DOHH2 (cell line): ENCODE results near the gene TRAF6.

Experiments used
- H3F3A ChIP-seq: fragments of 200-600 bp; sonication (generic), shearing (Covaris generic); 2 replicates; pipeline ENCODE4 v1.6.0; 2016; ENCODE audit warnings: antibody characterized with exemption, mild to moderate bottlenecking; ENCODE audit not compliant: control insufficient read depth, insufficient read depth
- H3K27ac ChIP-seq: fragments of 200-600 bp; sonication (generic); 2 replicates; pipeline ENCODE4 v1.5.1; 2014; ENCODE audit warnings: low read depth, mild to moderate bottlenecking, low read length, moderate library complexity
- H3K27me3 ChIP-seq: fragments of 200-600 bp; sonication (generic); 2 replicates; pipeline ENCODE4 v1.6.1; 2014; ENCODE audit warnings: mild to moderate bottlenecking, low read length, mixed read lengths; ENCODE audit not compliant: control insufficient read depth
- H3K36me3 ChIP-seq: fragments of 200-600 bp; sonication (generic); 2 replicates; pipeline ENCODE4 v1.6.1; 2014; ENCODE audit warnings: mild to moderate bottlenecking, low read length, moderate library complexity, mixed read lengths; ENCODE audit not compliant: control insufficient read depth
- H3K4me1 ChIP-seq: fragments of 200-600 bp; sonication (generic); 2 replicates; pipeline ENCODE4 v1.6.1; 2014; ENCODE audit warnings: mild to moderate bottlenecking, low read length, mixed read lengths; ENCODE audit not compliant: control insufficient read depth
- H3K4me2 ChIP-seq: fragments of 200-600 bp; sonication (generic); 2 replicates; pipeline ENCODE4 v1.6.0; 2014; ENCODE audit warnings: mild to moderate bottlenecking, low read length, moderate library complexity
- H3K4me3 ChIP-seq: fragments of 200-600 bp; sonication (generic); 2 replicates; pipeline ENCODE4 v1.5.1; 2014; ENCODE audit warnings: mild to moderate bottlenecking, low read length, mixed read lengths
- H3K79me2 ChIP-seq: fragments of 200-600 bp; sonication (generic); 2 replicates; pipeline ENCODE4 v1.6.1; 2014; ENCODE audit warnings: mild to moderate bottlenecking, low read length, mixed read lengths; ENCODE audit not compliant: control insufficient read depth
- H3K9me2 ChIP-seq: fragments of 200-600 bp; sonication (generic); replicated peaks from 2 replicates; pipeline ENCODE4 v1.6.1; 2014; ENCODE audit warnings: mild to moderate bottlenecking, low read length, mixed read lengths; ENCODE audit not compliant: control insufficient read depth
- H3K9me3 ChIP-seq: fragments of 200-600 bp; sonication (generic); 2 replicates; pipeline ENCODE4 v1.6.1; 2014; ENCODE audit warnings: antibody characterized with exemption, low read length, mixed read lengths; ENCODE audit not compliant: control insufficient read depth, insufficient read depth
- H4K20me1 ChIP-seq: fragments of 200-600 bp; sonication (generic); 2 replicates; pipeline ENCODE4 v1.6.0; 2014; ENCODE audit warnings: low read depth, mild to moderate bottlenecking, antibody characterized with exemption, low read length, moderate library complexity; ENCODE audit not compliant: control insufficient read depth, insufficient read depth
- CTCF ChIP-seq: fragments of 200-600 bp; sonication (generic); IDR thresholded peaks from one replicate; pipeline ENCODE4 v1.5.1; 2014; ENCODE audit warnings: antibody characterized with exemption, mild to moderate bottlenecking, low read depth, low read length; ENCODE audit not compliant: poor library complexity, severe bottlenecking
- EZH2phosphoT487 ChIP-seq: fragments of 200-600 bp; sonication (generic); IDR thresholded peaks from 2 replicates; pipeline ENCODE4 v1.6.1; 2017; ENCODE audit warnings: borderline replicate concordance, mild to moderate bottlenecking, antibody characterized with exemption, low read length, moderate library complexity, mixed read lengths

Gene TRAF6

GRCh38 chr11:36467916-36468315 is 42.2 kb downstream of the TRAF6 start:
- Histone ChIP-seq H3K9me3 (no peaks in the 10 kb centered on the region), H3K4me2 (no peak overlapping the region), H3K27ac (no peak overlapping the region), H3K79me2 (no peaks in the 10 kb centered on the region), H4K20me1 (no peaks in the 10 kb centered on the region), H3F3A (no peaks in the 10 kb centered on the region), H3K4me1 (no peaks in the 10 kb centered on the region), H3K36me3 (no peaks in the 10 kb centered on the region), H3K4me3 (no peak overlapping the region), H3K27me3 (peaks cover 8% of the 10 kb centered on the region; the same call in 1 of the 2 replicates), H3K9me2 (no peaks in the 10 kb centered on the region)
- TF ChIP-seq CTCF (no peak), EZH2phosphoT487 (no peak)

DNA sequence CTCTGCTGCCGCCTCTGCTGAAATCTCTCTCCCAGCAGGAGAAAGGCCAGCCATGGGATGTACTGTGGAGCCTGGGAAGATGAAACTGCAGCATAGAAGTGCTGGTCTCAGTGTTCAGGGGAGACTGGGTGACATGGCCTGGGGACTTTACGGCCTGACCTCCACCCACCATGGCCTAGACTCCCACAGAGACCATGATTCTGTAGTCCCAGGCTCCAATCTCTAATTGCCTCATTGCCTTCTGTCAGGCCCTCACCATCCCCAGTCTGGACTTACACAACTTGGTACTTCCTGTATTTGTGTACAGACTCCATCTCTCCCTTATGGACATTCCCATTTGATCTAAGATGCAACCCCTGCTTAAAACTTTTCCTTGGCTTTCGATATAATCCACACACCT is 43.1 kb downstream of the TRAF6 start:
- H4K20me1 ChIP-seq, result no peaks in the 10 kb centered on the region
- no peaks in the 10 kb centered on the region for H3K36me3 ChIP-seq
- no peak for TF ChIP-seq EZH2phosphoT487
- no peak for TF ChIP-seq CTCF
- H3K79me2 ChIP-seq, result no peaks in the 10 kb centered on the region
- no peaks in the 10 kb centered on the region for H3K9me3 ChIP-seq
- no peaks in the 10 kb centered on the region for H3K4me1 ChIP-seq
- no peak overlapping the region for H3K4me3 ChIP-seq
- H3K27ac ChIP-seq, result no peak overlapping the region
- H3K4me2 ChIP-seq, result no peak overlapping the region
- H3F3A ChIP-seq, result no peaks in the 10 kb centered on the region
- H3K27me3 ChIP-seq, result peaks cover 8% of the 10 kb centered on the region; the same call in 1 of the 2 replicates
- H3K9me2 ChIP-seq, result no peaks in the 10 kb centered on the region

DNA sequence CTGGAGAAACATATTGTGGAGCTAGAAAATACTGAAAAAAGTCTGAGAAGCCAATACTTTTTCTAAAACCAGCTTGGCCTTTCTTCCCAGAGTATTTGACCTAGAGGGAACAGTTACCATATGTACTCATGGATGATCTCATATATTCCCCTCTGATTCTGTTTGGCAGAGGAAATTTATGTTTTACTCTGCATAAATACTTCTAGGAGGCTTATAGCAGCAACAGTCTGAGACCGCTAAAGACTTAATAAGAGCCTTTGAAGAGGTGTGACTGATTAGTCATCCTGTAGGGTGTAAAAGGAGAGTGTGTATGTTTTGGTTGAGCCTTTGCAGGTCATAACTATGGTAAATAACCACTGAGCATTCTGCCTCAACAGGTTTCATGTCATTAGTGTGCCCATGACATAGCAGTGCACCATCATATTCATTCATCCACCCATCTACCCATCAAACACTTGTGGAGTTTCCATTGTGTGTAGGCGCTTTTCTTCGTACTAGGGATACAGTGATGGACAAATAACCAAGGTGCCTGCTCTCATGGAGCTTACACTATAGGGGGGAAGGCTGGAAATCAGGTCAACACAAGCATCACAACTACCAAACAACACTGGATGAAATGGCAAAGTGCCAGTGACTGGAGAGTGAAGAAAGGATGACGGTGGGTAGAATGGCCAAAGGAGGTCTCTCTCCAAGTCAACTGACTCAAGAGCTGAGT is 44.5 kb downstream of the TRAF6 start:
- Histone ChIP-seq H3K9me2 (no peaks in the 10 kb centered on the region), H3K79me2 (no peaks in the 10 kb centered on the region), H3K27me3 (peaks cover 6% of the 10 kb centered on the region; the same call in 1 of the 2 replicates), H3K36me3 (no peaks in the 10 kb centered on the region), H3F3A (no peaks in the 10 kb centered on the region), H3K4me2 (no peak overlapping the region), H3K9me3 (no peaks in the 10 kb centered on the region), H3K27ac (no peak overlapping the region), H3K4me1 (no peaks in the 10 kb centered on the region), H3K4me3 (no peak overlapping the region), H4K20me1 (no peaks in the 10 kb centered on the region)
- no peak for TF ChIP-seq CTCF
- no peak for TF ChIP-seq EZH2phosphoT487
